ENCODE measurements around the gene ELOVL6.
A peak's percentile ranks its signal among the peaks of the same experiment; 100 is the strongest.
"Not testable (repeated sequence)": the region's sequence is repeated elsewhere in the genome, so short reads cannot be mapped to it uniquely, and the experiment has no call there.

Gene ELOVL6

DNA sequence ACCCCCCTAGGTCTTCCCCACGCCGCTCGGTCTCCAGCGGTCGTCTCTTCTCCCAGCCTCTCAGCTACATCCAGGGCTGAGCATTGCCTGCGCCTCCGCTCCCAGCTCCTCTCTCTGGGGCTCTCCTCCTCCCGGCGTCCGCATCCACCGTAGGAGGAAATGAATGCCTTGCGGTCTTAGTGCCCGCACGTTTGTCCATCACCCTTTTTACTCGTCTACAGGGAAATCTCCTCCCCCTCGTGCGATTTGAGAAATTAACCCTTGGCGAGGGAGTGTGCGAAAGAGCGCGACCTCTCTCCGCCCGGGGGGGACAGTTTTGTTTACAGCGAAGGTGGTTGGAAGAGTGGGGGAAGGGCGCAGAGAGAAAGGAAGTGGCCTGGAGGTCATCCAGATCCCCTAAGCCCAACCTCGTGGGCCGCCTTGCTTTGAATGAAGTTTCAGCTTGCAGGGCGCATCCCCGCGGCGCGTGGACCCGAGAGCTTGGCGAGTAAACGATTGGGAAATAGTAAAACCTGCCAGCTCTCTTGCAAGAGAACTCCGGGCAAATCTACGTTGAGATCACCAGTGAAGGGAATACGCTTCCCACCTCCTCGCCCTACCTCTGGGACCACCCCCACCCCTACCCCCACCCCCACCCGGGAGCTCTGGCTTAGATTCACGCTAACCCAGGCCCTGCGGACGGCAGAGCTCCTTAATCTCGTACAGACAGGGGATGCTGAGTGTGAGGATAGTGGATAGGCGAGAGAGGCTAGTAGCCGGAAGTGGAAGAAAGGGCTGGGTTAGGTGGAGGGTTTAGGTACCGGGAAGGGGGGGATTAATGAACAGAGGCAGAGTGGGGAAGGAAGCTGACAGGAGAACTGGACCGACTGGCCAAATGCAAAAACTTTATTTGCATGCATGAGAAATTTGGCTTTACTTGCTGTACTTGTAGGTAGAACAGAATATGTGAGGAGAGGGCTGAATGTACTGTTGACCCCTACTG, at the start of gene ELOVL6:
Gene ELOVL6 (minus strand): TSS at position 181 of the 982 bp plus-strand sequence. CDS start 280 bp downstream, outside the sequence.
- peak; percentile 29 for DNase-seq

DNA sequence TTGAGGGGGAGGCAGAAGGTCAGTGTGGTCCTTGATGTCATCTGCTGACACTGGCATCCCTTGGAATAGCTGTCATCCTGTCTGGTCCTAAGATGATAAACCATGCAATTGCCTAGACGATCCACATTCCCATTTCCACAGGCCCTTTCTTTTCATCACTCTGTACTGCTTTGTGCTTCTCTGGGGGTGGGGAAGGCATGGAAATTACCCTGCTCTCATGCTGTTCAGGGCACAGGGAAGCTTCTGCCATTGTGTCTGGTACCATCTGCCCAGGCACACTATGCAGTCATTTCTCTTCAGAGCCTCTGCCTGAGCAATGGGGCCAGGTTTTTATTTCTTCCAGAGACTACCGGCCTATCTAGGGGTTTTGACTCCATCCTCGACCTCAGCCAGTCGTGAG, 49.7 kb upstream of the ELOVL6 start:
- DNase-seq = no peak

DNA sequence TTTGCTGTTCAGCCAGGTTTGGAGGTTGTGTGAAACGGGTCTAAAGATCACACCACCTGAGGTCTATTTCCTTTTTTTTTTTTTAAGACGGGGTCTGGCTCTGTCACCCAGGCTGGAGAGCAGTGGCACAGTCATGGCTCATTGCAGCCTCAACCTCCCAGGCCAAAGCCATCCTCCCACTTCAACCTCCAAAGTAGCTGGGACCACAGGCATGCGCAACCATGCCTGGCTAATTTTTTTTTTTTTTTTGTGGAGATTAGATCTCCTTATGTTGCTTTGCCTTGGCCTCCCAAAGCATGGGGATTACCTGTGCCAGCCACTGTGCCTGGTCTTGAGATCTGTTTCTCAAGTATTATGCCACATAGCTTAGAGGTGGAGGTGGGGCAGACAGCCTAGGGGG, 49.2 kb upstream of the ELOVL6 start:
- no peak for DNase-seq

- no peak for DNase-seq
These were observed 47.2 kb upstream of the ELOVL6 start for GRCh38 chr4:110245577-110245976.

DNA sequence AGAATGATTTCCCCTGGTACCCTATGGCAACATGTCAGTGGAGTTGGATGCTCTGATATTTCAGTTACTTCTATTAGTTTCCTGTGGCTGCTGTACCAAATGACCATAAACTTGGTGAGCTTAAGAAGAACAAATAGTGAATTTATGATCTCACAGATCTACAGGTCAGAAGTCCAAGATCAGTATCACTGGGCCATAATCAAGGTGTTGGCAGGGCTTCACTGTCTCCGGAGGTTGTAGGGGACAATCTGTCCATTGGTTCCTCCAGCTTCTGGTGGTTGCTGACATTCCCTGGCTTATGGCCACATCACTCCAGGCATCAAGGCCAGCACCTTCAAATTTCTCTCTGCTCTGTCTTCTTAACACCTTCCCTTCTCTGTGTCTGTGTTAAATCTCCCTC, 37.9 kb upstream of the ELOVL6 start:
- no peak for DNase-seq

- DNase-seq = not testable (repeated sequence)
These were observed 35.2 kb upstream of the ELOVL6 start for GRCh38 chr4:110233581-110233980.

GRCh38 chr4:110231869-110232268, 33.5 kb upstream of the ELOVL6 start:
- DNase-seq = no peak

DNA sequence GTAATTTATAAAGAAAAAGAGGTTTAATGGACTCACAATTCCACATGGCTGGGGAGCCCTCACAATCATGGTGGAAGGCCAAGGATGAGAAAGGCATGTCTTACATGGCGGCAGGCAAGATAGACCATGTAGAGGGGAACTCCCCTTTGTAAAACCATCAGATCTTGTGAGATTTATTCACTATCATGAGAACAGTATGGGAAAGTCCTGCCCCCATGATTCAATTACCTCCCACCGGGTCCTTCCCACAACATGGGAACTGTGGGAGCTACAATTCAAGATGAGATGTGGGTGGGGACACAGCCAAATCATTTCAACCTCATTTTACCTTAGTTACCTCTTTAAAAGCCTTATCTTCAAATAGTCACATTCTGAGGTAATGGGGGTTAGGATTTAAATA, 30.9 kb upstream of the ELOVL6 start:
- no peak for DNase-seq

- no peak for DNase-seq
These were observed 26.4 kb upstream of the ELOVL6 start for GRCh38 chr4:110224812-110225211.

DNA sequence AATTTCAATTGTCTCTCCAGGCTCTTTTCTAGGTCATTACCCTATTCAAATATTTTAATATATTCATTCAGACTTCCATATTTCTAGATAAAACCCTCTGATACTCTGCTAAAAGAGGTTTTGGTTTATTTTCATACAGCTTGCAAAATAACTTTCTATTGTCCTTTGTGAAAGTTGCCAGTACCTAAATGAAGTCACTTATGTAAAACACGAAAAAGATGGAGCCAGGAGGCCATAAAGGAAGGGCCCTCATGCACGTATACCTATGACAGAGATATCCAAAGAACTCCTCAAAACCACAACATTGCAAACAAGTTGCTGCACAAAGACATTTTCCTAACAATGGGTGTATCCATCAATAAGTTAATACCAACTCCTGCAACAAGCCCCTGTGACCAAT, 25.7 kb upstream of the ELOVL6 start:
- no peak for DNase-seq

GRCh38 chr4:110218935-110219334, 20.5 kb upstream of the ELOVL6 start:
- DNase-seq = not testable (repeated sequence)

- not testable (repeated sequence) for DNase-seq
These were observed 18.8 kb upstream of the ELOVL6 start for GRCh38 chr4:110217181-110217580.

DNA sequence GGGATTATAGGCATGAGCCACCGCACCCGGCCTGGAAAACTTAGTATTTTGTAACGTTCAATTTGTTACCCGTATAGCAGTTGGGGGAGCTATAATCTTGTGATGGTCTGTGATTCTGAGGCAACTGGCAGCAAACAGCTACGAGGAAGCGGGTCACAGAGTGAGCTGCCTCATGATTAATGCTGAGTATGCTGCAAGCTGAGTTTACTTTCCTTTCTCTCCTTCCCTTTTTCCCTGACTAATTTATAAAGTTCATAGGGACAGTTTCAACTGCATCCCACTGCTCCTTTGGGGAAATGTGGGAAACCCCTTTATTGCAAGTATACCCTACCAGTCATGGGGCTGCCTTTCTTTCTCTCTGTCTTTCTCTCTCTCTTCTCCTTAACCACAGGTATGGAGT, 17.7 kb upstream of the ELOVL6 start:
- DNase-seq = no peak

DNA sequence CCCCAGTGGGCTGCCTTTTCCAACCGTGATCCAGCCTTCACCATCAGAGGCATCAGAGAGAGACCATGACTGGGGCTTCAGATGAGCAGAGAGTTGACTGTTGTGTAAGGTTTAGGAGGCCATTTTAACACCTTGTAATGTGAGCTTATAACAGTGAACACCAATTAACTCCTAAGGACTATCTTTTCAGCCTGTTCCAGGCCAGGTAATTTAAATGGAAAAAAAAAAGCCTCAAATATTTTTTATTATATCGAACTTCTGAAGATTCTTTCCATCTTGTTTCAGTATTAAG, 13.3 kb upstream of the ELOVL6 start:
- no peak for DNase-seq

GRCh38 chr4:110211007-110211769, 12.8 kb upstream of the ELOVL6 start:
- DNase-seq = peak; percentile 48

GRCh38 chr4:110208419-110208818, 10.0 kb upstream of the ELOVL6 start:
- DNase-seq = no peak

DNA sequence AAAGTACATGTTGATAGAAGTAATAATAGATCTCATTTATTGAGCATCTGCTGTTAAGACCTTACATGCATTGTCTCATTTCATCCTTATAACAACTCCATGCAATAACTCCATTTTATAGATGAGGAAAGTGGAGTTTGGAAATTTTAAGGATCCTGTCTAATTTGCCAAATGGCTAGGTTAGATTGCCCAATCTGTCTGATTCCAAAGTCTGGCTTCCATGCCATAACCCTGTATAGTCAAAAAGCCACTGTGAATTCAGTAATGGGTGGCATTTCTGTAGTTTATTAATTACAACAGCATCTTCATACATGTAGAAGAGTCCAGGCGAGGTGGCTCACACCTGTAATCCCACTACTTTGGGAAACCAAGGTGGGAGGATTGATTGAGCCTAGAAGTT, 8.8 kb upstream of the ELOVL6 start:
- DNase-seq = no peak

GRCh38 chr4:110202024-110202423, 3.6 kb upstream of the ELOVL6 start:
- DNase-seq = no peak

GRCh38 chr4:110201502-110201901, 3.1 kb upstream of the ELOVL6 start:
- no peak for DNase-seq

DNA sequence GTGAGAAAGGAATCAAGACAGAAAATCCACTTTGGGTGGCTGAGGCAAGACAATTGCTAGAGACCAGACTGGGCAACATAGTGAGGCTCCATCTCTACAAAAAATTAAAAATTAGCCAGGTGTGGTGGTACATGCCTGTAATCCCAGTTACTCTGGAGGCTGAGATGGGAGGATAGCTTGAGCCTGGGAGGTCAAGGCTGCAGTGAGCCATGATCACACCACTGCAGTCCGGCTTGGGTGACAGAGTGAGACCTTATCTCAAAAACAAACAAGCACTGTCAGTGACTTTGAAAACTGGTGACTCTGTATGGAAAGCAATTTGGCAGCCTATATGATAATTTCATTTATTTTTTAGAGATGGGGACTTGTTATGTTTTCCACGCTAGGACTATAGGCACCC, 2.3 kb upstream of the ELOVL6 start:
- no peak for DNase-seq

GRCh38 chr4:110198049-110198434, 373 bp downstream of the ELOVL6 start:
- DNase-seq = no peak

GRCh38 chr4:110197529-110198042, 829 bp downstream of the ELOVL6 start:
- DNase-seq = peak; percentile 49

- peak; percentile 67 for DNase-seq
These were observed 1.4 kb downstream of the ELOVL6 start for GRCh38 chr4:110196871-110197528.
